WTC11 (cell line): ENCODE data around the gene MYO7B. TPM values are rescaled to one million over a fixed set of nuclear protein-coding genes. Genes with fewer than 3 reads are reported as not detected.
A peak's percentile ranks its signal among the peaks of the same experiment; 100 is the strongest.
"Not testable (repeated sequence)": the region's sequence is repeated elsewhere in the genome, so short reads cannot be mapped to it uniquely, and the experiment has no call there.

Source experiments
- ATAC-seq: fragments of 200-7000 bp; cut with Tn5 transposase; 2 replicates; pipeline ENCODE4 v1.10.0; 2021; ENCODE audit warnings: mild to moderate bottlenecking, moderate library complexity
- CTCF ChIA-PET: fragments of 300-600 bp; sonication (Branson Sonifier 250); formaldehyde crosslinking; loops from one replicate; lab custom pipeline; 2021; ENCODE audit warnings: antibody characterized with exemption; lab: Charles Lee
- POLR2A ChIA-PET: fragments of 350-600 bp; sonication (Branson Sonifier 250); formaldehyde crosslinking; loops from one replicate; lab custom pipeline; 2021; ENCODE audit warnings: antibody characterized with exemption; lab: Charles Lee
- DNase-seq: peaks from one replicate; pipeline ENCODE4 v3.0.0; 2021; ENCODE audit warnings: low spot score
- H3K27ac Mint-ChIP-seq: 2 replicates; pipeline ENCODE4 v1.8.0; 2021; ENCODE audit warnings: mixed read lengths
- H3K27me3 Mint-ChIP-seq: 2 replicates; pipeline ENCODE4 v1.8.0; 2021; ENCODE audit warnings: low read depth, mild to moderate bottlenecking, moderate library complexity, mixed read lengths
- H3K36me3 Mint-ChIP-seq: 2 replicates; pipeline ENCODE4 v1.8.0; 2021; ENCODE audit warnings: mixed read lengths
- H3K4me1 Mint-ChIP-seq: 2 replicates; pipeline ENCODE4 v1.8.0; 2022; ENCODE audit warnings: mixed read lengths
- H3K4me3 Mint-ChIP-seq: 2 replicates; pipeline ENCODE4 v1.8.0; 2021; ENCODE audit warnings: mild to moderate bottlenecking, moderate library complexity, mixed read lengths
- H3K9me3 Mint-ChIP-seq: 2 replicates; pipeline ENCODE4 v1.8.0; 2021; ENCODE audit warnings: mixed read lengths
- E2F1 ChIP-seq: sonication (generic); formaldehyde crosslinking; IDR thresholded peaks from 2 replicates; pipeline ENCODE4 v1.8.0; 2022; ENCODE audit warnings: mild to moderate bottlenecking, missing genetic modification reagents
- FOXP1 ChIP-seq: sonication (generic); formaldehyde crosslinking; IDR thresholded peaks from 2 replicates; pipeline ENCODE4 v1.8.0; 2022; ENCODE audit warnings: missing genetic modification reagents, mild to moderate bottlenecking, moderate library complexity, borderline replicate concordance
- GABPB1 ChIP-seq: sonication (generic); formaldehyde crosslinking; IDR thresholded peaks from 2 replicates; pipeline ENCODE4 v1.8.1; 2023; ENCODE audit warnings: mild to moderate bottlenecking, missing genetic modification reagents
- JUN ChIP-seq: sonication (generic); formaldehyde crosslinking; IDR thresholded peaks from 2 replicates; pipeline ENCODE4 v1.8.0; 2023; ENCODE audit warnings: mild to moderate bottlenecking, missing genetic modification reagents
- MYBL2 ChIP-seq: sonication (generic); formaldehyde crosslinking; IDR thresholded peaks from 2 replicates; pipeline ENCODE4 v1.8.1; 2023; ENCODE audit warnings: mild to moderate bottlenecking, moderate library complexity, missing genetic modification reagents
- NFYB ChIP-seq: sonication (generic); formaldehyde crosslinking; conservative IDR thresholded peaks from 2 replicates; pipeline ENCODE4 v1.8.0; 2022; ENCODE audit warnings: low read depth, missing genetic modification reagents
- RORB ChIP-seq: fragments of 250-450 bp; sonication (Bioruptor Pico); IDR thresholded peaks from 2 replicates; pipeline ENCODE4 v1.9.0; 2021; ENCODE audit warnings: mild to moderate bottlenecking
- SP1 ChIP-seq: sonication (generic); formaldehyde crosslinking; conservative IDR thresholded peaks from 2 replicates; pipeline ENCODE4 v1.8.1; 2022; ENCODE audit warnings: missing genetic modification reagents
- USF1 ChIP-seq: sonication (generic); formaldehyde crosslinking; IDR thresholded peaks from 2 replicates; pipeline ENCODE4 v1.8.0; 2022; ENCODE audit warnings: mild to moderate bottlenecking, missing genetic modification reagents
- USF2 ChIP-seq: sonication (generic); formaldehyde crosslinking; IDR thresholded peaks from 2 replicates; pipeline ENCODE4 v1.8.1; 2023; ENCODE audit warnings: mild to moderate bottlenecking, missing genetic modification reagents, moderate library complexity
- ZBTB43 ChIP-seq: sonication (generic); formaldehyde crosslinking; IDR thresholded peaks from 2 replicates; pipeline ENCODE4 v1.8.1; 2023; ENCODE audit warnings: mild to moderate bottlenecking, missing genetic modification reagents
- ZNF121 ChIP-seq: sonication (generic); formaldehyde crosslinking; IDR thresholded peaks from 2 replicates; pipeline ENCODE4 v1.8.0; 2023; ENCODE audit warnings: missing genetic modification reagents
- ZNF138 ChIP-seq: sonication (generic); formaldehyde crosslinking; conservative IDR thresholded peaks from 2 replicates; pipeline ENCODE4 v1.8.1; 2022; ENCODE audit warnings: mild to moderate bottlenecking, moderate library complexity, missing genetic modification reagents
- ZNF281 ChIP-seq: sonication (generic); formaldehyde crosslinking; IDR thresholded peaks from 2 replicates; pipeline ENCODE4 v1.8.0; 2023; ENCODE audit warnings: mild to moderate bottlenecking, missing genetic modification reagents
- total RNA-seq: library from RNA; stranded (reverse); gene quantifications from 3 replicates; pipeline ENCODE4 v1.2.3, GENCODE V29; 2021

MYO7B gene
- total RNA-seq, 1 experiment from 2014 or later, result not detected

- H3K27ac Mint-ChIP-seq, POLR2A ChIA-PET, CTCF ChIA-PET: not testable (repeated sequence)
These were observed 11.2 kb upstream of the MYO7B start for GRCh38 chr2:127524198-127524834.

GRCh38 chr2:127525691-127526131 lies 9.8 kb upstream of the MYO7B start:
- Mint-ChIP-seq H3K36me3 (peaks cover 20% of the 10 kb centered on the region), H3K4me3 (peak overlapping the region; percentile 98), H3K27ac (peak overlapping the region; percentile 99), H3K4me1 (peaks cover 22% of the 10 kb centered on the region), H3K27me3 (peaks cover 7% of the 10 kb centered on the region; the same call in 1 of the 2 replicates), H3K9me3 (peaks cover 15% of the 10 kb centered on the region)
- no peak for DNase-seq
- POLR2A ChIA-PET, result interaction anchor here (0.6 to 2.0 kb wide), 6 partner anchors 11 to 583 kb away, joined by 3 to 10 read pairs (median 4); no protein-coding TSS in a partner anchor
- no peak for ATAC-seq
- TF ChIP-seq E2F1 (CRISPR knock-in tag), result no peak
- TF ChIP-seq ZBTB43 (CRISPR knock-in tag), result 0 out of 2 replicates have a peak, but pooled peaks have one; percentile 60
- CTCF ChIA-PET, result interaction anchor here (1.2 to 1.6 kb wide), 4 partner anchors 46 to 170 kb away, joined by 5 to 16 read pairs (median 6); no protein-coding TSS in a partner anchor

More at GRCh38 chr2:127524198-127524834, 11.2 kb upstream of the MYO7B start:
- not testable (repeated sequence) for DNase-seq, H3K9me3 Mint-ChIP-seq, ATAC-seq, H3K27me3 Mint-ChIP-seq
- Mint-ChIP-seq H3K4me1 (peaks cover 22% of the 10 kb centered on the region), H3K4me3 (peak overlapping the region; percentile 98)
- peak; percentile 46; the same call in 1 of the 2 replicates for TF ChIP-seq ZNF121 (CRISPR knock-in tag)
- TF ChIP-seq, all 79 proteins: peak for 1; not testable (repeated sequence) for 78
- peaks cover 31% of the 10 kb centered on the region for H3K36me3 Mint-ChIP-seq

- POLR2A ChIA-PET, result interaction anchor here (0.6 to 2.0 kb wide), 12 partner anchors 11 to 584 kb away, joined by 3 to 10 read pairs (median 4); no protein-coding TSS in a partner anchor
- Mint-ChIP-seq H3K27me3 (peaks cover 7% of the 10 kb centered on the region; the same call in 1 of the 2 replicates), H3K4me3 (peak within 1 kb of the TSS; percentile 98)
- TF ChIP-seq ZNF138 (no peak), NFYB (peak; percentile 65), USF2 (CRISPR knock-in tag) (peak; percentile 46), GABPB1 (peak; percentile 49), FOXP1 (CRISPR knock-in tag) (peak; percentile 88; the same call in 1 of the 2 replicates), ZBTB43 (CRISPR knock-in tag) (peak; percentile 55; the same call in 1 of the 2 replicates), RORB (CRISPR knock-in tag) (no peak), ZNF281 (CRISPR knock-in tag) (0 out of 2 replicates have a peak, but pooled peaks have one; percentile 37), MYBL2 (CRISPR knock-in tag) (peak; percentile 80; the same call in 1 of the 2 replicates), USF1 (CRISPR knock-in tag) (peak; percentile 50), SP1 (CRISPR knock-in tag) (peak; percentile 68), JUN (CRISPR knock-in tag) (no peak)
These were observed 9.1 kb upstream of the MYO7B start, which contains the start of gene IWS1 for GRCh38 chr2:127526132-127527000. Gene IWS1, minus strand, starts transcription at chr2:127526489. Its CDS starts 281 bp downstream, at chr2:127526208.

More at GRCh38 chr2:127526132-127527000, 9.1 kb upstream of the MYO7B start, which contains the start of gene IWS1:
- Mint-ChIP-seq H3K9me3 (peaks cover 16% of the 10 kb centered on the region), H3K4me1 (peaks cover 22% of the 10 kb centered on the region), H3K36me3 (peaks cover 20% of the 10 kb centered on the region), H3K27ac (peak within 1 kb of the TSS; percentile 99)
- ATAC-seq, result peak; percentile 91
- CTCF ChIA-PET, result interaction anchor here (0.6 to 1.6 kb wide), 7 partner anchors 13 to 169 kb away, joined by 3 to 16 read pairs (median 5); no protein-coding TSS in a partner anchor
- peak; percentile 95 for DNase-seq
